WTC11 (cell line): Measurements from ENCODE around the gene PRRG1.

Experiments used
- CREM ChIP-seq: sonication (generic); formaldehyde crosslinking; IDR thresholded peaks from 2 replicates; pipeline ENCODE4 v1.8.1; 2022; ENCODE audit warnings: mild to moderate bottlenecking, missing genetic modification reagents, moderate library complexity
- CTCF ChIP-seq: fragments of 200-600 bp; IDR thresholded peaks from 2 replicates; pipeline ENCODE4 v1.8.0; 2022; ENCODE audit warnings: antibody characterized with exemption
- ELF4 ChIP-seq: sonication (generic); formaldehyde crosslinking; IDR thresholded peaks from 2 replicates; pipeline ENCODE4 v1.8.1; 2022; ENCODE audit warnings: low read depth, mild to moderate bottlenecking, moderate library complexity, missing genetic modification reagents
- ESRRA ChIP-seq: sonication (generic); formaldehyde crosslinking; IDR thresholded peaks from 2 replicates; pipeline ENCODE4 v1.8.1; 2022; ENCODE audit warnings: mild to moderate bottlenecking, missing genetic modification reagents, borderline replicate concordance
- JUN ChIP-seq: sonication (generic); formaldehyde crosslinking; IDR thresholded peaks from 2 replicates; pipeline ENCODE4 v1.8.0; 2023; ENCODE audit warnings: mild to moderate bottlenecking, missing genetic modification reagents
- NR1H2 ChIP-seq: sonication (generic); formaldehyde crosslinking; IDR thresholded peaks from 2 replicates; pipeline ENCODE4 v1.9.0; 2021; ENCODE audit warnings: mild to moderate bottlenecking, moderate library complexity, missing genetic modification reagents
- NR3C1 ChIP-seq: sonication (generic); formaldehyde crosslinking; conservative IDR thresholded peaks from 2 replicates; pipeline ENCODE4 v1.8.1; 2023; ENCODE audit warnings: low read depth, mild to moderate bottlenecking, missing genetic modification reagents
- ZNF416 ChIP-seq: fragments of 250-450 bp; sonication (Bioruptor Pico); IDR thresholded peaks from 2 replicates; pipeline ENCODE4 v1.9.0; 2021; ENCODE audit warnings: mild to moderate bottlenecking, inconsistent platforms

GRCh38 chrX:37455381-37455780, 106.2 kb downstream of the PRRG1 start:
- TF ChIP-seq CREM (CRISPR knock-in tag) (no peak), CTCF (no peak), ESRRA (CRISPR knock-in tag) (no peak), ELF4 (CRISPR knock-in tag) (no peak), ZNF416 (CRISPR knock-in tag) (no peak), JUN (no peak), NR1H2 (CRISPR knock-in tag) (no peak), NR3C1 (CRISPR knock-in tag) (no peak)
